Uterus (tissue), 4 donors: ENCODE results near the gene EMC10. TPM values are rescaled to one million over a fixed set of nuclear protein-coding genes. Genes with fewer than 3 reads are reported as not detected.

Source experiments
- DNase-seq, 2 donors: peaks; one replicate each; pipeline ENCODE4 v3.0.0-alpha.2; 2019 to 2020
- H3K27ac ChIP-seq, 2 donors: fragments of 200-600 bp; sonication (generic); 1 replicate in 1 of 2; 2 replicates in 1 of 2; pipeline ENCODE4 v1.5.1; 2016 to 2018
- H3K27me3 ChIP-seq, 2 donors: fragments of 200-600 bp; sonication (generic); one replicate each; pipeline ENCODE4 v1.5.1; 2018 to 2019; ENCODE audit warnings: control low read depth in 1 of 2
- H3K36me3 ChIP-seq, 2 donors: fragments of 200-600 bp; sonication (generic); one replicate each; pipeline ENCODE4 v1.5.1; 2019; ENCODE audit warnings: control low read depth in 1 of 2
- H3K4me1 ChIP-seq, 2 donors: fragments of 200-600 bp; sonication (generic); one replicate each; pipeline ENCODE4 v1.5.1; 2018 to 2019; ENCODE audit warnings: control low read depth in 1 of 2
- H3K4me3 ChIP-seq, 2 donors: fragments of 200-600 bp; sonication (generic); 1 replicate in 1 of 2; 2 replicates in 1 of 2; pipeline ENCODE4 v1.5.1; 2018 to 2019; ENCODE audit warnings: mild to moderate bottlenecking in 1 of 2
- H3K9me3 ChIP-seq, 2 donors: fragments of 200-600 bp; sonication (generic); one replicate each; pipeline ENCODE4 v1.5.1; 2019; ENCODE audit warnings: control low read depth in 1 of 2
- POLR2A ChIP-seq, 2 donors: fragments of 450-650 bp; IDR thresholded peaks; one replicate each; pipeline ENCODE4 v1.6.1; 2016; ENCODE audit warnings: antibody characterized with exemption in 2 of 2, mild to moderate bottlenecking in 1 of 2, moderate library complexity in 1 of 2
- intact Hi-C: fragments of 100-400 bp; cut with DNase I; formaldehyde crosslinking; loops from one replicate; pipeline ENCODE4 v1.15.1; 2023; ENCODE audit warnings: low total_unique reads
- total RNA-seq, 4 donors: library from RNA; depleted of rRNA in 3 of 4; stranded (reverse); fragments of >200 nt in 3 of 4; gene quantifications; one replicate each; pipeline versions ENCODE4 v1.1.0 to v1.2.4, GENCODE V29; 2014 to 2023
- TF ChIP-seq, protein P1 (sequence below), 4 experiments: fragments of 200-600 bp in 2 of 4; fragments of 450-650 bp in 2 of 4; sonication (generic) in 2 of 4; IDR thresholded peaks; one replicate each; pipeline ENCODE4 v1.5.1; 2016 to 2019; ENCODE audit warnings: antibody characterized with exemption in 4 of 4, mild to moderate bottlenecking in 2 of 4, moderate library complexity in 1 of 4
- donor health status: DM: yes; HTN: yes; CAD: no.

EMC10 gene
- 100 to 1,000 TPM in 1 of 4 donors, 10 to 100 TPM in 3; 30.5 to 121 (median 45.8) TPM for total RNA-seq

DNA sequence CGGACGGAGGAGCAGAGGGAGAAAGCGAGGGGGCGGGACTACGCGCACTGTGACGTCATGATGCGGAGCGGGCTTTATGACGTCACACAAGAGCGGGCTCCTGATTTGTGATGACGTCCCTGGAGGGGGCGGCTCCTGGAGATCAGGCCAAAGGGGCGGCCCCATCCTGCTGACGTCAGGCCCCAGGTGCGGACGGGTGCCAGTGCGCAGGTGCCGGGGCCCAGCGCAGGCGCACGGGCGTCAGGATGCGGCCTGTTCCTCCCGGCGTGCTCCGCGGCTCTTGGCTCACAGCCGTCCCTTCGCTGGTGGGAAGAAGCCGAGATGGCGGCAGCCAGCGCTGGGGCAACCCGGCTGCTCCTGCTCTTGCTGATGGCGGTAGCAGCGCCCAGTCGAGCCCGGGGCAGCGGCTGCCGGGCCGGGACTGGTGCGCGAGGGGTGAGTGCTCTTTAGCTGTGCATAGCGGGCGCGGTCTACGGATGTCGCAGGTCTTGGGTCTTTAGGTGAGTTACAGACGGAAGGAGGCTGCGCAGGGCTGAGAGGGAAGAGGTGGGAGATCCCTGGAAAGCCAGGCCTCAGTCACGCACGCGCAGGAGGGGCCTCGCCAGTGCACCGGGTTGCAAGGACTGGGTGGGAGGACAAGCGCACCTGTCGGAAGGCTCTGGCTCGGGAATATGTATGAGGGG lies at the start of gene EMC10, which contains the start of gene GARIN5A:
EMC10 (plus strand) TSS at position 284 of the 683 bp plus-strand sequence; CDS start at position 322, 38 bp downstream.
GARIN5A (minus strand) TSS at position 625 of the 683 bp plus-strand sequence; CDS start at position 165, 460 bp downstream.
- Histone ChIP-seq H3K27ac (peak within 1 kb of the TSS; percentile 55 to 70), H3K27me3 (no peaks in the 10 kb centered on the region), H3K4me1 (peaks cover 0 to 10% of the 10 kb centered on the region in 2 donors), H3K36me3 (no peaks in the 10 kb centered on the region), H3K4me3 (peak within 1 kb of the TSS; percentile 69 to 83), H3K9me3 (no peaks in the 10 kb centered on the region)
- peak; percentile 17 to 64 for TF ChIP-seq POLR2A (IDR thresholded peaks at IDR 0.05)
- TF ChIP-seq, protein P1, sequence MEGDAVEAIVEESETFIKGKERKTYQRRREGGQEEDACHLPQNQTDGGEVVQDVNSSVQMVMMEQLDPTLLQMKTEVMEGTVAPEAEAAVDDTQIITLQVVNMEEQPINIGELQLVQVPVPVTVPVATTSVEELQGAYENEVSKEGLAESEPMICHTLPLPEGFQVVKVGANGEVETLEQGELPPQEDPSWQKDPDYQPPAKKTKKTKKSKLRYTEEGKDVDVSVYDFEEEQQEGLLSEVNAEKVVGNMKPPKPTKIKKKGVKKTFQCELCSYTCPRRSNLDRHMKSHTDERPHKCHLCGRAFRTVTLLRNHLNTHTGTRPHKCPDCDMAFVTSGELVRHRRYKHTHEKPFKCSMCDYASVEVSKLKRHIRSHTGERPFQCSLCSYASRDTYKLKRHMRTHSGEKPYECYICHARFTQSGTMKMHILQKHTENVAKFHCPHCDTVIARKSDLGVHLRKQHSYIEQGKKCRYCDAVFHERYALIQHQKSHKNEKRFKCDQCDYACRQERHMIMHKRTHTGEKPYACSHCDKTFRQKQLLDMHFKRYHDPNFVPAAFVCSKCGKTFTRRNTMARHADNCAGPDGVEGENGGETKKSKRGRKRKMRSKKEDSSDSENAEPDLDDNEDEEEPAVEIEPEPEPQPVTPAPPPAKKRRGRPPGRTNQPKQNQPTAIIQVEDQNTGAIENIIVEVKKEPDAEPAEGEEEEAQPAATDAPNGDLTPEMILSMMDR (IDR thresholded peaks at IDR 0.05), result no peak
- intact Hi-C loops, result no loop called here
- peak; percentile 83 to 85 for DNase-seq

DNA sequence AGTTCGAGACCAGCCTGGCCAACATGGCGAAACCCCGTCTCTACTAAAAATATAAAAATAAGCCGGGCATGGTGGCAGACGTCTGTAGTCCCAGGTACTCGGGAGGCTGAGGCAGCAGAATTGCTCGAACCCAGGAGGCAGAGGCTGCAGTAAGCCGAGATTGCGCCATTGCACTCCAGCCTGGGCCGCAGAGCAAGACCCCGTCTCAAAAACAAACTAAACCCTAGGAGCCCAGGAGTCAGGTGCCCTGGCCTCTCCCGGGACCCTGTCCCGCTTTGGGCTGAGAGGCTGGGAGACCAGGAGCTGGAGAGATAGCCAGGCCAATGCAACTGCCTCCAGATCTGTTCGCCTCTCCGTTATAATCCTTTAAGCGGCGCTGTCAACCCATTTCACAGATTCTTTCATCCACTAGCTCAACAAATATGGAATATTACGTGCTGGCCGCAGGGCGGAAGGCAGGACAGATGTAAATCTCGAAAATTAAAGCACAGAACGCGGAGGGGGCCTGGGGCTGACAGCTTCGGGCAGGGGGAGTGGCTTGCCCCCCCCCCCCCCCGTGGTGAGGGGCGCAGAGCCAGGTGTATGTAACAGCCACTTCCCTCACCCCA lies 48.9 kb upstream of the EMC10 start:
- no peaks in the 10 kb centered on the region for H3K9me3 ChIP-seq
- intact Hi-C loops, result no loop called here
- DNase-seq, result no peak
- H3K4me1 ChIP-seq, result no peaks in the 10 kb centered on the region
- peaks cover 0 to 7% of the 10 kb centered on the region in 2 donors for H3K27me3 ChIP-seq
- H3K27ac ChIP-seq, result no peak overlapping the region
- H3K4me3 ChIP-seq, result no peak overlapping the region
- TF ChIP-seq, protein P1 (IDR thresholded peaks at IDR 0.05), result no peak
- no peak for TF ChIP-seq POLR2A (IDR thresholded peaks at IDR 0.05)
- no peaks in the 10 kb centered on the region for H3K36me3 ChIP-seq

DNA sequence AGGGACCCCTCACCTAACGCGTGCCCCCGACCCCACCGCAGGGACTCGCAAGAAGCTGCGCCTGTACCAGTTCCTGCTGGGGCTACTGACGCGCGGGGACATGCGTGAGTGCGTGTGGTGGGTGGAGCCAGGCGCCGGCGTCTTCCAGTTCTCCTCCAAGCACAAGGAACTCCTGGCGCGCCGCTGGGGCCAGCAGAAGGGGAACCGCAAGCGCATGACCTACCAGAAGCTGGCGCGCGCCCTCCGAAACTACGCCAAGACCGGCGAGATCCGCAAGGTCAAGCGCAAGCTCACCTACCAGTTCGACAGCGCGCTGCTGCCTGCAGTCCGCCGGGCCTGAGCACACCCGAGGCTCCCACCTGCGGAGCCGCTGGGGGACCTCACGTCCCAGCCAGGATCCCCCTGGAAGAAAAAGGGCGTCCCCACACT lies 48.3 kb upstream of the EMC10 start:
- no peak overlapping the region for H3K4me3 ChIP-seq
- no peaks in the 10 kb centered on the region for H3K4me1 ChIP-seq
- DNase-seq, result peak; percentile 43 to 67
- peak in 1 of 2 donors; percentile 32 for TF ChIP-seq POLR2A (IDR thresholded peaks at IDR 0.05)
- TF ChIP-seq, protein P1 (IDR thresholded peaks at IDR 0.05), result no peak
- H3K36me3 ChIP-seq, result no peaks in the 10 kb centered on the region
- intact Hi-C loops, result no loop called here
- H3K9me3 ChIP-seq, result no peaks in the 10 kb centered on the region
- H3K27ac ChIP-seq, result no peak overlapping the region
- H3K27me3 ChIP-seq, result peaks cover 0 to 7% of the 10 kb centered on the region in 2 donors

DNA sequence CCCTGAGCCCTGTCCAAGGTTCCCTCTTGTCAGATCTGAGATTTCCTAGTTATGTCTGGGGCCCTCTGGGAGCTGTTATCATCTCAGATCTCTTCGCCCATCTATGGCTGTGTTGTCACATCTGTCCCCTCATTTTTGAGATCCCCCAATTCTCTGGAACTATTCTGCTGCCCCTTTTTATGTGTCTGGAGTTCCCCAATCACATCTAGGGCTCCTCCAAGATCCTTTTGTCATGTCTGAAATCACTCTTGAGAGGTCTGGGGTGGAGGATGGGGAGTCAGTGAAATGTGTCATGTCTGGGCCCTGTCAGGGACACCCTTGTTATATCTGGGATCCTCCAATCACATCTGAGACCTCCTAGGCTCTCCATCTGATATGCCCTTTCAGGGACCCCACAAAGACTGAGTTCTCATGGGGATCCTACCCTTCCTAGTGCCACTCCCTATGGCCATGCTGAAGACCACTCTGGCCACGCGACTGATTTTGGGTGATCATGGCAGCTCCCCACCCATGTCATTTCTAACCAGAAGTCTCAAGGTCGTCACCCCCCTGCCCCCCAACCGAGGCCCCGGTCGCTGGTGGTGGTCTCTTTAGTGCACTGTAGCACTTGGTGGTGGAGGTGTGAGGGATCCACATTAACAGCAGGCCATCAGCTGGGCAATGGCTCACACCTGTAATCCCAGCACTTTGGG lies 47.4 kb upstream of the EMC10 start:
- intact Hi-C loops, result no loop called here
- no peak overlapping the region for H3K27ac ChIP-seq
- no peaks in the 10 kb centered on the region for H3K4me1 ChIP-seq
- DNase-seq, result no peak
- peaks cover 0 to 7% of the 10 kb centered on the region in 2 donors for H3K27me3 ChIP-seq
- no peak for TF ChIP-seq POLR2A (IDR thresholded peaks at IDR 0.05)
- TF ChIP-seq, protein P1 (IDR thresholded peaks at IDR 0.05), result no peak
- H3K36me3 ChIP-seq, result no peaks in the 10 kb centered on the region
- no peaks in the 10 kb centered on the region for H3K9me3 ChIP-seq
- no peak overlapping the region for H3K4me3 ChIP-seq
